ENCODE results near the gene RTN3.

The RTN3 gene

DNA sequence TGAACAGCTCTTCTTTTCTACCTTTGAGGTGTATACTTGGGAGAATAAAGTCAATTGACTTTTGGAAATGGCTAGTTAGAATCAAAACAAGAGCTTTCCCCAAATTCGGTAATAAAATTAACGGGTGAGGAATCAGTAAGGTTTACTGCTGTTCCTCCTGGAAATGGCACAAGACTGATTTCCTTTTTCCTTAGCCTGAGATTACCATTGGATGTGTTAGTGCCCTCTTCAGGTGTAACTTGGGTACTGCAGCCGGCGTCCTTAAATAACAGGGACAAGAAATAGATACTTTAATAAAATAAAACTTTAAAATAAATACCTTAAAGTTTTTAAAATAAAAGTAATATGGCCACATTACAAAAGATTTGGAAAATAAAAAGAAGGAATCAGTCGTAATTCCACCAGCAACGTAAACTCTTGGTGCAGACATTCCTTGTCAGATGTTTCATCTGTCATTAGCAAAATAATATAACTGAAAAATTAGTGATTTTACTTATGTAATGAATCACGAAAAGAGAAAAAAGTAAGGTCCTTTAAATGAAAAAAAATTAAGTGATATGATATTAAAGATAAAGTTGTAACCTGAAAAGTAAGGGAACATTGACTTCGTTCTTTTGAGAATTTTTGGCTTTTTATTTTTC lies 57.5 kb downstream of the RTN3 start:
- H3K4me3 ChIP-seq (ENCODE audit: low read length) = no peak overlapping the region
- no peak for TF ChIP-seq ZNF274 (IDR thresholded peaks at IDR 0.05; ENCODE audit: low read depth, low read length)

DNA sequence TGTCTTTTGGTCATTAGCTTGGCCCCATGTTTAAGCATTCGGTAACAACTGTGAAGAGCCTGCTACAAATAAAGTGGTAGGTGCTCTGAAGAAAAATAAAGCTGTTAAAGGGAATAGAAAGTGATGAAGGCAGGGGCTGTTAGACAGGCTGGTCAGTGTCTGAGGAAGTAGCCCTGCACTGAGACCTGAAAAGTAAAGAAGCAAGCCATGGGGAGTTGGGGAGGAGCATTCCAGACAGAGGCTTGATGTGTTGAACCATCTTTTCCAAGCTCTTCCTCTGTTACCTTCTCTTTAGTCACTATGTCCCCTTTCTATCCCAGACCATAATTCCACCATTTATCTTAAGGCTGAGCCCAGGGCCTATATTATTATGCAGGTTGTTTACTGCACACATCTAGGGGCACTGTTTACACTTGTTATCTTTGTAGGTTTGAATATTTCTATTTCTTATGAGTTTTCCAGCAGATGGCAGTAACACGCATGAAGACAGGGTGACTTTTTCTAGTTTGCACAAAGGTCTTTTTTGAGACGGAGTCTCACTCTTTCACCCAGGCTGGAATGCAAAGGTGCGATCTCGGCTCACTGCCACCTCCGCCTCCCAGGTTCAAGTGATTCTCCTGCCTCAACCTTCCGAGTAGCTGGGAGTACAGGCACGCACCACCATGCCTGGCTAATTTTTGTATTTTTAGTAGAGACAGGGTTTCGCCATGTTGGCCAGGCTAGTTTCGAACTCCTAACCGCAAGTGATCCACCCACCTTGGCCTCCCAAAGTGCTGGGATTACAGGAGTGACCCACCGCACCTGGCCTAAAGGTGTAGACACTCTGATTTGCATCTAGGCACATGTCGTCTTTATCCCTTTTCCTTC lies 64.2 kb downstream of the RTN3 start:
- no peak for TF ChIP-seq ZNF274 (IDR thresholded peaks at IDR 0.05; ENCODE audit: low read depth, low read length)
- H3K4me3 ChIP-seq (ENCODE audit: low read length) = no peak overlapping the region

- no peak overlapping the region for H3K4me3 ChIP-seq (ENCODE audit: low read length)
- TF ChIP-seq ZNF274 (IDR thresholded peaks at IDR 0.05; ENCODE audit: low read depth, low read length) = no peak
These were observed 65.7 kb downstream of the RTN3 start for GRCh38 chr11:63747011-63747410.

DNA sequence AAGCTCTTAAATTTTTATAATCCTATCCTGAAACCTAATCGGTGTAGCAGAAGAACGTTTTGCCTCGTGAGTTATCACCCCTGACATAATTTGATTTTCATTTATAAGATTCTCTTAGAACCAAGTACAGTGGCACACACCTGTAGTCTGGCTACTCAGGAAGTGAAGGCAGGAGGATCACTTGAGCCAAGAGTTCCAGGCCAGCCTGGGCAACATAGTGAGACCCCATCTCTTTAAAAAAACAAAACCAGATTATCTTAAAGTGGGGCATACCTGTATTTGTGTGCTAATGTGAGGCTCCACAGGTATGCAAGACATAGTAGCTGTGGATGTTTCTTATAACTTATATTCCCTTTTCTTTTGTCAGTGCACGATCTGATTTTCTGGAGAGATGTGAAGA lies 68.3 kb downstream of the RTN3 start:
- no peak overlapping the region for H3K4me3 ChIP-seq (ENCODE audit: low read length)
- no peak for TF ChIP-seq ZNF274 (IDR thresholded peaks at IDR 0.05; ENCODE audit: low read depth, low read length)

GRCh38 chr11:63756919-63757761 lies 75.8 kb downstream of the RTN3 start:
- no peak for TF ChIP-seq ZNF274 (IDR thresholded peaks at IDR 0.05; ENCODE audit: low read depth, low read length)
- H3K4me3 ChIP-seq (ENCODE audit: low read length) = no peak overlapping the region

GRCh38 chr11:63760487-63761079 lies 79.3 kb downstream of the RTN3 start:
- H3K4me3 ChIP-seq (ENCODE audit: low read length) = no peak overlapping the region
- no peak for TF ChIP-seq ZNF274 (IDR thresholded peaks at IDR 0.05; ENCODE audit: low read depth, low read length)

DNA sequence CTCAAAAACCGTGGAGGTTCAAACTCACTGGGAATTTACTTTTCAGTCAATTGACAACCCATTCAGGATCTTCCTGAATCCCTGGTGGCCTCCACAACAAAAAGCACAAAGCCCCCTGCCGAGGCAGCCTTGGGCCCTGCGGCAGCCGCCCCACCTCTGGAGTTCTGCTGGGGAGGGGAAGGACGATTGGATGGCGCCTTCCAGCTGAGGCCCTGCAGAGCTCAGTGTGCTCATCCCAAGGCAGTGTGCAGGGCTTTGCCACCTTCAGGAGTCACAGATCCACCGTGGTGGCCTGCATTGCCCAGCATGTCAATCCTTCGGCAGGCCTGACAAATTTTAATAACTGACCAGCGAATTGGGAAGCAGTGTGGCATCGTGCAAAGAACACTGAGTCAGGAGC lies 79.9 kb downstream of the RTN3 start:
- H3K4me3 ChIP-seq (ENCODE audit: low read length) = no peak overlapping the region
- TF ChIP-seq ZNF274 (IDR thresholded peaks at IDR 0.05; ENCODE audit: low read depth, low read length) = no peak

- TF ChIP-seq ZNF274 (IDR thresholded peaks at IDR 0.05; ENCODE audit: low read depth, low read length) = no peak
- H3K4me3 ChIP-seq (ENCODE audit: low read length) = no peak overlapping the region
These were observed 80.8 kb downstream of the RTN3 start for GRCh38 chr11:63761931-63762653.

DNA sequence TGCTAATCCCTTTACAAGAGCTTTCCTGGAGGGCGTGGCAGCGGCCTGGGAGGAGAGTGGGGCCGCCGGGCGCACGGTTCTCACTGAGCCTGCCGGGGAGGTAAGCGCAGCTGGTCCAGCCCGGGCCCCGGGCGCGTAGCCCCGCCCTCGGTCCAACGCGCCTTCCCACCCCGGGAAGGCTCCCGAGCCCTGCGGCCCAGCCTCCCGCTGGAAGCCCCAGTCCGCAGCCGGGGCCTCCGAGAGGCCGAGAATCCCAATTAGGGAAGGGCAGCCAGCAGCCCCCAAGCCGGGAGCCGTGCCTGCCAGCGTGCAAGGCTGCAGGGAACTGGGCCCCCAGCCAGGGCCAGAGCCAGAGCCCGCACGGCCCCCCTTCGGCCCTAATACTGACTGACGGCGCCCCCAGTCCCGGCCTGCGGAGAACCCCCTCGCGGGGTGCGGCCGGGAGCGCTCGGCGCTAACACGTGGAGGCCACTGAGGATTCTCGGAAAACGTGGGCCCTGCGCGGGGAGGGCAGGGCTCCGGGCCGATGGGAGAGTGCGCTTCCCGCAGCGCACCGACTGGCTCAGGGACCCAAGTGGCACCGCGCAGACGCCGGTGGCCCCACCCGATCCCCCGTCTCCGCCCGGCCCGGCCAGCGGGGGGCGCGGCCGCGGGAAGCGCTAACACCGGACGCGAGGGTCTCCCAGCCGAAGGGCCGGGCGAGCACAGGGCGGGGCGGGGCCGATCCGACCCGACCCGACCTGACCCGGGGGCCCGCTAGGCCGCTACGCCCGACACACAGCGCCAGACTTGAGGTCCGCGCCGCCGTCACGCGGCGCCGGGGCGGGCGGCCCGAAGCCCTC lies 81.6 kb downstream of the RTN3 start:
- H3K4me3 ChIP-seq (ENCODE audit: low read length) = no peak overlapping the region
- TF ChIP-seq ZNF274 (IDR thresholded peaks at IDR 0.05; ENCODE audit: low read depth, low read length) = no peak

DNA sequence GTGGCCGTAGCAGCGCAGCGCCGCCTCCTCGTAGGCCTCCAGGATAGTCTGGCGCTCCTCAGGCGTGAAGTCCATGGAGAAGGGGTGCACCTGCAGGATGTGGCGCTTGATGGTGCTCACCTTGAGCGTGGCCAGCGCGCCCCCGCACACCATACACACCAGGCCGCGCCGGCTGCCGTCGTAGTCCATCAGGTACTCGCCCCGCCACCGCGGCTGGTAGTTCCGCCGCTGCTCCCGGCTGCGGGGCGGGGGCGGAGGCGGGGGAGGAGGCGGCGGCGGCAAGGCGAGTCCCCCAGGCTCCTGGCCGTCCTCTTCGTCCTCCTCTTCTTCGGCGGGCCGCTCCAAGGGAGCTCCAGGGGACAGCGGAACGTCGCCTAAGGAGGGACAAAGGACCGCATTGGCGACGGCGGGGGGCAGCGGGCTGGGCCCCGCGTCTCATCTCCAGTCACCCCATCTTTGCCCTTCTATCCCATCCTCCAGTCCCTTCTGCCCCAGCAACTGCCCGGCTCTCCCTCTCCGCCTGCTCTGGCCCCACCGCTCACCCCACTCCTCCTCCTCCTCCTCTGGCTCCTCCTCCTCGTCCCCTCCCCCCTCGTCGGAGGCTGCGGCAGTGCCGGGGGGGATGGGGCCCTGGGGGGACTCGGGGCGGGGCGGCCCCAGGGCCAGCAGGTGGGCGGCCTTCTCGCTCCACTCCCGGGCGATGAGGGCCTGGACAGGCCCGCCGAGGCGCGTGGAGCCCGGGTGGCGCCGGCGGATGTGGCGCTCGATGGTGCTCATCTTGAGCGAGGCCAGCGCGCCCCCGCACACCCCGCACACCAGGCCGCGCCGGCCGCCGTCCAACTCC lies 82.4 kb downstream of the RTN3 start:
- TF ChIP-seq ZNF274 (IDR thresholded peaks at IDR 0.05; ENCODE audit: low read depth, low read length) = no peak
- no peak overlapping the region for H3K4me3 ChIP-seq (ENCODE audit: low read length)

GRCh38 chr11:63764340-63764678 lies 83.0 kb downstream of the RTN3 start:
- TF ChIP-seq ZNF274 (IDR thresholded peaks at IDR 0.05; ENCODE audit: low read depth, low read length) = no peak

More at GRCh38 chr11:63764340-63764678, 83.0 kb downstream of the RTN3 start:
- H3K4me3 ChIP-seq (ENCODE audit: low read length) = no peak overlapping the region
